ENCODE data around the gene HEPACAM2.

Gene HEPACAM2

GRCh38 chr7:93203496-93203895 lies 22.8 kb downstream of the HEPACAM2 start:
- no peak overlapping the region for H3K4me3 ChIP-seq (ENCODE audit: low read length)
- TF ChIP-seq CTCF (conservative IDR thresholded peaks at IDR 0.05; ENCODE audit: low read depth, low read length), result no peak
- no peak for DNase-seq (ENCODE audit: low read depth)

GRCh38 chr7:93202594-93203250 lies 23.5 kb downstream of the HEPACAM2 start:
- DNase-seq (ENCODE audit: low read depth), result no peak
- no peak overlapping the region for H3K4me3 ChIP-seq (ENCODE audit: low read length)
- TF ChIP-seq CTCF (conservative IDR thresholded peaks at IDR 0.05; ENCODE audit: low read depth, low read length), result no peak

GRCh38 chr7:93198472-93198871 lies 27.8 kb downstream of the HEPACAM2 start:
- H3K4me3 ChIP-seq (ENCODE audit: low read length), result no peak overlapping the region
- no peak for DNase-seq (ENCODE audit: low read depth)
- no peak for TF ChIP-seq CTCF (conservative IDR thresholded peaks at IDR 0.05; ENCODE audit: low read depth, low read length)

GRCh38 chr7:93196336-93196735 lies 29.9 kb downstream of the HEPACAM2 start:
- DNase-seq (ENCODE audit: low read depth), result no peak

GRCh38 chr7:93194386-93194785 lies 31.9 kb downstream of the HEPACAM2 start:
- no peak for DNase-seq (ENCODE audit: low read depth)
- TF ChIP-seq CTCF (conservative IDR thresholded peaks at IDR 0.05; ENCODE audit: low read depth, low read length), result no peak
- H3K4me3 ChIP-seq (ENCODE audit: low read length), result no peak overlapping the region

More at GRCh38 chr7:93196336-93196735, 29.9 kb downstream of the HEPACAM2 start:
- H3K4me3 ChIP-seq (ENCODE audit: low read length), result no peak overlapping the region
- TF ChIP-seq CTCF (conservative IDR thresholded peaks at IDR 0.05; ENCODE audit: low read depth, low read length), result no peak

GRCh38 chr7:93188870-93189634 lies 37.2 kb downstream of the HEPACAM2 start:
- no peak for TF ChIP-seq CTCF (conservative IDR thresholded peaks at IDR 0.05; ENCODE audit: low read depth, low read length)
- DNase-seq (ENCODE audit: low read depth), result no peak
- no peak overlapping the region for H3K4me3 ChIP-seq (ENCODE audit: low read length)
